Testis (tissue), 2 donors: Measurements from ENCODE around the gene GABARAP.

Source experiments
- CTCF ChIP-seq, 3 experiments: fragments of 450-650 bp in 2 of 3; fragments of 200-600 bp in 1 of 3; sonication (generic) in 1 of 3; IDR thresholded peaks; one replicate each; pipeline ENCODE4 v1.5.1; 2016 to 2019; ENCODE audit warnings: antibody characterized with exemption in 3 of 3, mild to moderate bottlenecking in 2 of 3, moderate library complexity in 1 of 3
- POLR2A ChIP-seq: fragments of 450-650 bp; IDR thresholded peaks from one replicate; pipeline ENCODE4 v1.6.1; 2017; ENCODE audit warnings: antibody characterized with exemption, mild to moderate bottlenecking, moderate library complexity

- TF ChIP-seq CTCF (IDR thresholded peaks at IDR 0.05) (no peak), POLR2A (no peak)
Observed at GRCh38 chr17:7228920-7229319, 13.3 kb downstream of the GABARAP start.
